Activated CD4-positive, alpha-beta T cell treated with anti-CD3 and anti-CD28 coated beads, Interleukin-2, amount 50 U/mL, for 16 hours (primary cell): ENCODE measurements around the gene SNCAIP.
"Not testable (repeated sequence)": the region's sequence is repeated elsewhere in the genome, so short reads cannot be mapped to it uniquely, and the experiment has no call there.

ENCODE experiments used
- DNase-seq: peaks from one replicate; pipeline ENCODE4 v3.0.0-alpha.2; 2020

Gene SNCAIP

GRCh38 chr5:122470365-122470764, 158.3 kb downstream of the SNCAIP start:
- DNase-seq = no peak

- DNase-seq = no peak
Measured at GRCh38 chr5:122471031-122471751, 159.2 kb downstream of the SNCAIP start.

- no peak for DNase-seq
Measured at GRCh38 chr5:122471752-122472061, 159.7 kb downstream of the SNCAIP start.

- DNase-seq = no peak
Measured at GRCh38 chr5:122473138-122473843, 161.3 kb downstream of the SNCAIP start.

- no peak for DNase-seq
Measured at GRCh38 chr5:122473941-122474340, 161.9 kb downstream of the SNCAIP start.

DNA sequence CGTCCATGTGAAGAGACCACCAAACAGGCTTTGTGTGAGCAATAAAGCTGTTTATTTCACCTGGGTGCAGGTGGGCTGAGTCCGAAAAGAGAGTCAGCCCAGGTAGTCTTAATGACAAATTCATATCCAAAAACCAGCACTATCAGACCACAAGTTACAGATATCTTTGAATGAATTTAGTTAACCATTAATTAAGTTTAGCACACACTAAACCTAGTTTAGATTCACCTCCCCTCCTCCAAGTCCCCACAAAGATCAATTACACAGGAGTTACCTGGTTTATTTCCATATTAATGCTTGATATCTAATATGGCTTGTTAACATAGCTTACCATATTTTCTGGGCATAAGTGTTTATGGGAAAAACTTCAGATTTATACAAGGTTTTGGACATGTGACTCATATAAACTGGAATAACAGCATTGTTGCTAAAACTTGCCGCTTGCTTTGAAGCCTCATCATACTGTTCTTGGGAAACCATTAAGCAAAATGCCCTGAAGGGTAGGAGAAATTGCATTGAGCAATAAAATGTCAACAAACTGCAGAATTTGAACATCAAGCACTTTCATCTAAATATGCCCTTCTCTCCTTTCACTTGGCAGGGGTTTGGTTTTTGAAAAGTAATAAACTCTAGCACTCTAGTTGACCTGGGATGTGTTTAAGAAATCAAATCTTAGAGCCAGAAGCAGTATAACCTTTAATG, 166.9 kb downstream of the SNCAIP start:
- no peak for DNase-seq

DNA sequence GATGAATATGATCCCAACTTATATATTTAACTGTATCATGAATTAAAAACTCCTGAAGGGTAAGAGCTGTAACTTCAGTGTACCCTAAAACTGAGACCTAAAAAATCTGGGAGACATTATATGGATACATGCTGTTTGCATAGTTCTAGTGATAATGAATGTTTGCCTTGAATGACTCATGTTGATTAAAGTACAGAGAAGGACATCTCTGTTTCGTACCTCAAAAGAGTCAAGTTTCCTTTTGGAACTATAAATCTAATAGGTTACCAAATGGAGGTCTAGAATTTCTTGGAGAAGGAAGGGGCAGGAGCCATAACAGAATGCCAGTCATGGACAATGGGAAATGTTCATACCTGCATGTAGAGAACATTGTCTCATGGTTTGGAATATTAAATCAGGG, 168.1 kb downstream of the SNCAIP start:
- no peak for DNase-seq

GRCh38 chr5:122484103-122484502, 172.1 kb downstream of the SNCAIP start:
- DNase-seq = no peak

GRCh38 chr5:122485226-122485625, 173.2 kb downstream of the SNCAIP start:
- no peak for DNase-seq

GRCh38 chr5:122486616-122487015, 174.6 kb downstream of the SNCAIP start:
- not testable (repeated sequence) for DNase-seq

DNA sequence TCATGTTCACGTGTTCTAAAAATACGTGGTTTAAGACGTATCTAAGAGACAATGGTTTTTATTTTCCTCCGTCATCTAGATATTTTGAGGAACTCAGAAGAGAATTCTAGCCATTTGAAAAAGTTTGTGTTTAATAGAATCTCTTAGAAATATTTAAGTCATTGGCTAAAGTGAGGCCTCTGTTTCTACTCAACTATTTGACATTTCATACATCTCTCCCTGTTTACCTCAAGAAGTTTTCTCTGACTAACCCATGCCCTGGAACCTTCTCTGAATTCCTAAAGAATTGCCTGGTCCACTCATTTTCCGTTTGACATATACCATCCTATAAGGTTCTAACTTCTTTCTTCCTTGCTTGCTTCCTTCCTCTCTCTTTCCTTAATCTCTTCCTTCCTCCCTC, 178.7 kb downstream of the SNCAIP start:
- DNase-seq = no peak

GRCh38 chr5:122492675-122493074, 180.6 kb downstream of the SNCAIP start:
- no peak for DNase-seq

GRCh38 chr5:122493091-122494021, 181.3 kb downstream of the SNCAIP start:
- no peak for DNase-seq

- DNase-seq = no peak
Measured at GRCh38 chr5:122494109-122494508, 182.1 kb downstream of the SNCAIP start.

DNA sequence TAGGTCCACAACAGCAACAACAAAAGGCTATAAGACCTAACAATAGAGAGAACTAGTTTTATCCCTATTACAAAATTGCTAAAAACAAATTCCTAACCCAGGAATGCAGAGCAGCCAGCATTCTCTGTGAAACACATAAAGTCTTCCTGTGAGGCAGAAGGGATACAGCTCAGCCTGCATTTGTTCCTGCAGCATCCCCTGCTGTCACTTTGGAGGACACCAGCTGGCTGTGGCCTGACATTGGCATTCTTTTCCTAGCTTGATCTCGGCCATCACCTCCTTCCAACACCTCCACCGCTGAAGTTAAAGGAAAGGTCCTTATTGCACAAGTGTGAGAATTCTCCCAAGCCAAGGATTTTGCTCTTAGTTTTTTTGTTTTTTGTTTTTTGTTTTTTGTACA, 186.1 kb downstream of the SNCAIP start:
- no peak for DNase-seq

DNA sequence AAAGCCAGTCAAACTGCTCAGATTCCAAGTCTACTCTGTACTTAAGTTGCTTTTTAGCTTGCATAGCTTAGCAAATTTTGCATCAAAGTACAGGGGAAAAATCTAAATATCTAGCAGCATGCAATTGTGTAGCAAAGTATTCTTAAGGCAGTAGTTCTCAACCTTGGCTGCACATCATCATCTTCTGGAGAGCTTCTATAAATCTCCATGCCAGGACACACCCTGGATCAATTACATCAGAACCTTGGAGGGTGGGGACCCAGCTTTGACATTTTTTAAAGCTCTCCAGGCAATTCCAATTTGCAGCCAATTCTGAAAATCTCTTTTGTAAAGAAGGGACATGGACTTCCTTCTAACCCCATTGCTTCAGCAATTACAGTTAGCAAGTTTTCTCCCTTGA, 187.5 kb downstream of the SNCAIP start:
- DNase-seq = no peak

DNA sequence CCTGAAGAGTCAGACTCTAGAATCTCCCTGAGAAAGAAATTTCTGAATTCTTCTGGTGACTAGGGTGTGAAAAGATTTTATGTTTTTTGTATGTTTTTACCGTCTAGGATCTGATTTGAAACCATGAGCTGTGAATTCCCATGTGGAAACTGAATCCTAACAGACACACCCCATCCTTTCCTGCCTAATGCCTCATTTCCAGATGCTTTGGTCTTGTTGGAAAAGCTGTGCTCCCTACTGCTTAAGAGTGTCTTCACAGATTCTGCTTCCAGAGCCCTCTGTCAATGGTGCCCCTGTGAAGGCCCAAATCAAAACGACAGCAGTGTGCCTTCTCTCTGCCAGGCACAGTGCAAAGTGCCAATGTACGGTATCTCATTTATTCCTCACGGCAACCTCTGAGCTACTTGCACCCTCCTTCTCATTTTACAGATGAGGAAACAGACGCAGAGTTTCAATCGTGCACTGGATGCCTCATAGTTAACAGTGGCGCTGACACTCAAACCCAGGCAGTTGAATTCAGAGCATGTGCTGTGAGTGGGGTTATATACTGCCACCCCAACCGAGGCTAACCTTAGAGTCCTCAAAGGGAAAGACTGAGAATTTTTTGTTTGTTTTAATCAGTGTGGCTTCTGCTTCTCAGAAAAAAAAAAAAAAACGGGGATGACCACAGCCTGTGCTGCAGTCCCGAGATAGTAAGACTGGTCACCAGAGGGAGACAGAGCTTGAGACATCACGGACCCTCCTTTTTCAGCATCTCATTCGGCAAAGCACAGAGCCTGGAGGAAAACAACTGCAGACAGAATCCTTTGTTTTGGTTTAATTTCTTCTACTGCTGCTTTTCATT, 188.4 kb downstream of the SNCAIP start:
- DNase-seq = peak; percentile 7

- no peak for DNase-seq
Measured at GRCh38 chr5:122501089-122501435, 189.0 kb downstream of the SNCAIP start.

DNA sequence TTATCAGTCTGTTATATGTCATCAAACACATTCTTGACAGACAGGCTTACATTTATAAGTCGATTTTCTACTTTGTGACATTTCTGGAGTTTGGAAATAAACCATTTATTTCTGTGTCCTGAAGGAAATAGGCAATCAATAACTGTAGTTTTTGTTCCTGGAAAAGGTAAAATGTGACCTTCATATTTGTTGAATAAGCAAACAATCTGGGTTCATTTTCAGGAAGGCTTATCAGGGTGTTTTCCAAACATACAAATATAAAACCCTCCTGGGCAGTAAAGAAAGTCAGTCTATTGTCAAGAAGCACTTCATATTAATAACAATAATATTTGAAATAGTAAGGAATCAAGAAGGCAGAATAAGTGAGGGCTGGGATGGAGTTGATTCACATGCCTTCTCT, 195.0 kb downstream of the SNCAIP start:
- DNase-seq = no peak

DNA sequence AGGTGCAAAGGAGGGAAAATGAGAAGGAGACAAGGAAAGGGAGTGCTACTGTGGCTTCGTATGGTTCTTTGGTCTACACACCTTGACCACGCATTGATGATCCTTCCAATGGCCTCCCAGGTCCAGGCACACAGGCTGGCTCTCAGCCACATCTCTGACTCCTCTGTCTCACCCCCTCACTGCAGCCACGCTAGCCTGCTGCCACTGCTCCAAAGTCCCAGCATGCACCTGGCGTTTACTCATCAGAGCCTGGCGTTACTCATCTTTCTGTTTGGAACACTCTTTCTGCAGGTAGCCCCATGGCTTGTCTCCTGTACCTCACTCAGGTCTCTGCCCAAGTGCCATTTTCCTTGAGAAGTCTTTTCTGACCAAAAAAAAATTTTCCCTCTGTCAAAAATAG, 195.5 kb downstream of the SNCAIP start:
- no peak for DNase-seq

DNA sequence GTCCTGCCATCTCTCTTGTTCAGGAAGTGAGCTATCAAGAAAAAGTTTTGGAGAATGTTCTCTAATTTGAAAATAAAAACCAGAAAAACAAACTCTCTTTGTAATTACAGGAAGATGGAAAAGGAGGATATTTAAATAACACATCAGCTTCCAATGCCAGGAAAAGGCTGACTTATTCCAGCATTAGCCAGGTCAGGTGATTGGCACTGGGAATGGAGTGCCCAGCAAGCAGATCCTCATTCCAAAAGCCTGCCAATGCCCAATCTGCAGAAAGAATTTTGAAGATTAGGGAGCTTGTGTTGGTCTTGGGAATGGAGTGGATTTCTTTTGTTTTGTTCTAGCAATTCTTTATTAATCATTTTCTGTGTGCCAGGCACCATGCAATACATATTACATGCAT, 196.6 kb downstream of the SNCAIP start:
- no peak for DNase-seq
